ENCODE results near the gene PPOX.

DNA sequence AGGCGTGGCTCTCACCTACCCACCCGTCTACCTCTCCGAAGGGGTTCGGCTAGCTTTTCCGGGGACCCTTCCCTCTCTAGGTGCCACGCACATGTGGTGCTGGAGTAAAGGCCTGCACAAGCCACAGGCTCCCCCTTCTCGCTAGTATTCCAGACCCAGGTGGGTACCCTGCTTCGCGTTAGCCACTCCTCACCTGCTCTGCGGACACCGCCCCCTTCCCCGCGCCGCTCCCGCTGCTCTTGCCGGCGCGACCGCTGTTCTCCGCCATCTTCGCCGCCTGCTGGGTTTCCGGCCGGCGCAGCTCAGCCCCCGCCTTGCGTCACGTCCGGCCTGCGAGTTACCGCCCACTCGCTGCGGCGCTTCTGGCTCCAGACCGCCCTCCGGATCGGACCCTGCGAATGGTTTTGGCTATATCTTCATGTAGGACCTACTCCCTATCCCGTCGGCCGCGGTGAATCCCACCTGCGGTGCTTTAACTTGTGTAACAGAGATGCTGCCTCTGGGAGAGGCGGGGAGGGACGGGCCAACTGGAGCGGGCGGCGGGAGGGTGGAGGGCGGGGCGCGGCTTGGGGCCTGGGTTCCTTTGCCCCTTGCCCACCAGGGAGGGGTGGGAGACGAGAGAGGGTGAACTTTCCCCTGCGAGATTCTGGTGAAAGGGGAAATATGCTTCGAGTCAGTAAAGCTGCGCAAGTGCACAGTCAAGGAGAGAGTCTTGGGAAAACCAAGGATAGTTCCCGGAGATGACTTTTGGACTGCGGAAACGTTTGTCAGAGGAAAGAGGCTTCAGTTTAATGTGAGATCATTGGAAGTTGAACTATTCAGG, 48.3 kb upstream of the PPOX start, which contains the start of the genes NIT1 and PFDN2:
- TF ChIP-seq EP300 (IDR thresholded peaks at IDR 0.05) (no peak), POLR2AphosphoS5 (IDR thresholded peaks at IDR 0.05) (peak; percentile 92 to 96 (median 95))
- TF ChIP-seq, protein P1, sequence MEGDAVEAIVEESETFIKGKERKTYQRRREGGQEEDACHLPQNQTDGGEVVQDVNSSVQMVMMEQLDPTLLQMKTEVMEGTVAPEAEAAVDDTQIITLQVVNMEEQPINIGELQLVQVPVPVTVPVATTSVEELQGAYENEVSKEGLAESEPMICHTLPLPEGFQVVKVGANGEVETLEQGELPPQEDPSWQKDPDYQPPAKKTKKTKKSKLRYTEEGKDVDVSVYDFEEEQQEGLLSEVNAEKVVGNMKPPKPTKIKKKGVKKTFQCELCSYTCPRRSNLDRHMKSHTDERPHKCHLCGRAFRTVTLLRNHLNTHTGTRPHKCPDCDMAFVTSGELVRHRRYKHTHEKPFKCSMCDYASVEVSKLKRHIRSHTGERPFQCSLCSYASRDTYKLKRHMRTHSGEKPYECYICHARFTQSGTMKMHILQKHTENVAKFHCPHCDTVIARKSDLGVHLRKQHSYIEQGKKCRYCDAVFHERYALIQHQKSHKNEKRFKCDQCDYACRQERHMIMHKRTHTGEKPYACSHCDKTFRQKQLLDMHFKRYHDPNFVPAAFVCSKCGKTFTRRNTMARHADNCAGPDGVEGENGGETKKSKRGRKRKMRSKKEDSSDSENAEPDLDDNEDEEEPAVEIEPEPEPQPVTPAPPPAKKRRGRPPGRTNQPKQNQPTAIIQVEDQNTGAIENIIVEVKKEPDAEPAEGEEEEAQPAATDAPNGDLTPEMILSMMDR (IDR thresholded peaks at IDR 0.05), result no peak
